Breast epithelium (tissue), 3 donors: ENCODE measurements around the gene LRCH4.

Experiments used
- POLR2A ChIP-seq: fragments of 450-650 bp; IDR thresholded peaks from one replicate; pipeline ENCODE4 v1.6.1; 2016; ENCODE audit warnings: antibody characterized with exemption, mild to moderate bottlenecking, moderate library complexity
- POLR2AphosphoS5 ChIP-seq, 3 donors: sonication (generic); formaldehyde crosslinking; IDR thresholded peaks; one replicate each; pipeline ENCODE4 v1.6.1; 2017; ENCODE audit warnings: antibody characterized with exemption in 3 of 3

GRCh38 chr7:100546926-100547800, 38.8 kb downstream of the LRCH4 start:
- TF ChIP-seq POLR2AphosphoS5 (IDR thresholded peaks at IDR 0.05), result no peak
- no peak for TF ChIP-seq POLR2A
